ENCODE data around the gene DAPL1.

DNA sequence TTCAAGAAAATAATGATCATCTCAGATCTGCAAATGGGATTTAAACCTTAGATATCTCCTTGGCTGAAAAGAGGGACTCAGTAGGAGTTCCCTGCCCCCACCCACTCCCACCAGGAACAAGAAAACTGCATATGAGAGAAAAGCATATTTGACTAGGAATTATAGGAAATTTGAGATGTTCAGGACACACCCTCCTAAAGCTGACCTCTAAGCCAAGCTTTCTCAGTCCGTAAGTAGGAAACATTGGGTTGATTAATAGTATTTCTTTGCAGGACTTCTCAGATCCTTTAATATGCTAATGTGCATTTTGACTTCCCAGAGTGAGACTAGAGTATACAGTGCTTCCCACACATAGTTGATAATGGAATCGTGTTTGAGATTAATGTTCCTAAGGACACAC lies 47.8 kb upstream of the DAPL1 start:
- TF ChIP-seq NR1H2 (CRISPR knock-in tag; IDR thresholded peaks at IDR 0.05): no peak
- TF ChIP-seq ZNF138 (CRISPR knock-in tag; conservative IDR thresholded peaks at IDR 0.05): no peak
- TF ChIP-seq, protein P1, sequence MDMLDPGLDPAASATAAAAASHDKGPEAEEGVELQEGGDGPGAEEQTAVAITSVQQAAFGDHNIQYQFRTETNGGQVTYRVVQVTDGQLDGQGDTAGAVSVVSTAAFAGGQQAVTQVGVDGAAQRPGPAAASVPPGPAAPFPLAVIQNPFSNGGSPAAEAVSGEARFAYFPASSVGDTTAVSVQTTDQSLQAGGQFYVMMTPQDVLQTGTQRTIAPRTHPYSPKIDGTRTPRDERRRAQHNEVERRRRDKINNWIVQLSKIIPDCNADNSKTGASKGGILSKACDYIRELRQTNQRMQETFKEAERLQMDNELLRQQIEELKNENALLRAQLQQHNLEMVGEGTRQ (CRISPR knock-in tag; IDR thresholded peaks at IDR 0.05): no peak
- TF ChIP-seq, protein P2, sequence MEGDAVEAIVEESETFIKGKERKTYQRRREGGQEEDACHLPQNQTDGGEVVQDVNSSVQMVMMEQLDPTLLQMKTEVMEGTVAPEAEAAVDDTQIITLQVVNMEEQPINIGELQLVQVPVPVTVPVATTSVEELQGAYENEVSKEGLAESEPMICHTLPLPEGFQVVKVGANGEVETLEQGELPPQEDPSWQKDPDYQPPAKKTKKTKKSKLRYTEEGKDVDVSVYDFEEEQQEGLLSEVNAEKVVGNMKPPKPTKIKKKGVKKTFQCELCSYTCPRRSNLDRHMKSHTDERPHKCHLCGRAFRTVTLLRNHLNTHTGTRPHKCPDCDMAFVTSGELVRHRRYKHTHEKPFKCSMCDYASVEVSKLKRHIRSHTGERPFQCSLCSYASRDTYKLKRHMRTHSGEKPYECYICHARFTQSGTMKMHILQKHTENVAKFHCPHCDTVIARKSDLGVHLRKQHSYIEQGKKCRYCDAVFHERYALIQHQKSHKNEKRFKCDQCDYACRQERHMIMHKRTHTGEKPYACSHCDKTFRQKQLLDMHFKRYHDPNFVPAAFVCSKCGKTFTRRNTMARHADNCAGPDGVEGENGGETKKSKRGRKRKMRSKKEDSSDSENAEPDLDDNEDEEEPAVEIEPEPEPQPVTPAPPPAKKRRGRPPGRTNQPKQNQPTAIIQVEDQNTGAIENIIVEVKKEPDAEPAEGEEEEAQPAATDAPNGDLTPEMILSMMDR (IDR thresholded peaks at IDR 0.05): no peak
- TF ChIP-seq NFYB (CRISPR knock-in tag; conservative IDR thresholded peaks at IDR 0.05; ENCODE audit: low read depth): no peak
- TF ChIP-seq ZNF232 (CRISPR knock-in tag; IDR thresholded peaks at IDR 0.05): no peak
- no peak for TF ChIP-seq SMAD4 (CRISPR knock-in tag; IDR thresholded peaks at IDR 0.05)
